Measurements from ENCODE around the gene GATA5.

GRCh38 chr20:62445553-62446340 is 30.0 kb downstream of the GATA5 start:
- TF ChIP-seq POLR2A (IDR thresholded peaks at IDR 0.05) (no peak), CTCF (IDR thresholded peaks at IDR 0.05) (no peak)
